SK-N-SH (cell line): Measurements from ENCODE around the gene MIDN. TPM values are rescaled to one million over a fixed set of nuclear protein-coding genes. Genes with fewer than 3 reads are reported as not detected.
A peak's percentile ranks its signal among the peaks of the same experiment; 100 is the strongest.

Experiments
- CTCF ChIA-PET: fragments of 300-600, 350-600 bp; formaldehyde crosslinking; extraction: SDS; loops from one replicate; lab custom pipeline; 2021; lab: Yijun Ruan, JAX
- POLR2A ChIA-PET: fragments of 350-600 bp; sonication (Branson Sonifier 250); formaldehyde crosslinking; extraction: SDS; loops from one replicate; lab custom pipeline; 2020; ENCODE audit warnings: antibody characterized with exemption, inconsistent platforms; lab: Yijun Ruan, JAX
- DNase-seq: peaks from one replicate; pipeline ENCODE4 v3.0.0; 2012
- H2AFZ ChIP-seq: fragments of 200-600 bp; sonication (generic); 2 replicates; pipeline ENCODE4 v1.8.1; 2016; ENCODE audit warnings: antibody characterized with exemption, mild to moderate bottlenecking, low read depth
- H3F3A ChIP-seq: fragments of 200-600 bp; sonication (generic); replicated peaks from 2 replicates; pipeline ENCODE3; 2016; ENCODE audit warnings: antibody characterized with exemption, mild to moderate bottlenecking; ENCODE audit not compliant: insufficient read depth
- H3K27ac ChIP-seq, 2 experiments: fragments of 200-500 bp in 1 of 2; fragments of 200-600 bp in 1 of 2; sonication (Bioruptor generic) in 1 of 2; sonication (generic), shearing (Covaris generic) in 1 of 2; 2 replicates each; pipeline versions ENCODE4 v1.5.1 to v1.6.1; 2014 to 2016; ENCODE audit warnings: low read depth in 2 of 2, inconsistent platforms in 1 of 2, low read length in 1 of 2, mild to moderate bottlenecking in 1 of 2, mixed read lengths in 1 of 2
- H3K27me3 ChIP-seq: fragments of 200-600 bp; sonication (generic), shearing (Covaris generic); 2 replicates; pipeline ENCODE4 v1.6.1; 2016; ENCODE audit warnings: mixed run types; ENCODE audit not compliant: insufficient read depth
- H3K36me3 ChIP-seq, 2 experiments: fragments of 200-500 bp in 1 of 2; fragments of 200-600 bp in 1 of 2; sonication (Bioruptor generic) in 1 of 2; sonication (generic) in 1 of 2; replicated peaks in 1 of 2; 2 replicates each; pipeline versions ENCODE3 to v1.5.1; 2014 to 2016; ENCODE audit warnings: low read length in 1 of 2, mild to moderate bottlenecking in 1 of 2; ENCODE audit not compliant: insufficient read depth in 2 of 2, control insufficient read depth in 1 of 2
- H3K4me1 ChIP-seq, 2 experiments: fragments of 200-500 bp in 1 of 2; fragments of 200-600 bp in 1 of 2; sonication (Bioruptor generic) in 1 of 2; sonication (generic), shearing (Covaris generic) in 1 of 2; 2 replicates each; pipeline versions ENCODE4 v1.5.1 to v1.6.1; 2014 to 2016; ENCODE audit warnings: low read depth in 1 of 2, low read length in 1 of 2, mixed run types in 1 of 2; ENCODE audit not compliant: insufficient read depth in 2 of 2, control insufficient read depth in 1 of 2
- H3K4me2 ChIP-seq: fragments of 200-600 bp; sonication (generic), shearing (Covaris generic); 2 replicates; pipeline ENCODE4 v1.6.1; 2017; ENCODE audit warnings: mixed run types
- H3K4me3 ChIP-seq, 2 experiments: fragments of 200-500 bp in 1 of 2; fragments of 200-600 bp in 1 of 2; sonication (Bioruptor generic) in 1 of 2; sonication (generic), shearing (Covaris generic) in 1 of 2; 2 replicates each; pipeline versions ENCODE4 v1.5.1 to v1.8.1; 2014 to 2016; ENCODE audit warnings: low read depth in 2 of 2, inconsistent platforms in 1 of 2, low read length in 1 of 2, mild to moderate bottlenecking in 1 of 2, mixed read lengths in 1 of 2, moderate library complexity in 1 of 2
- H3K79me2 ChIP-seq: fragments of 200-600 bp; sonication (generic); 2 replicates; pipeline ENCODE4 v1.8.1; 2017; ENCODE audit warnings: mild to moderate bottlenecking; ENCODE audit not compliant: insufficient read depth
- H3K9ac ChIP-seq: fragments of 200-600 bp; sonication (generic); 2 replicates; pipeline ENCODE4 v1.6.1; 2017; ENCODE audit warnings: mixed run types
- H3K9me2 ChIP-seq: fragments of 200-600 bp; sonication (generic); 2 replicates; pipeline ENCODE4 v1.6.1; 2017; ENCODE audit warnings: mixed run types
- H3K9me3 ChIP-seq: fragments of 200-600 bp; sonication (generic); 2 replicates; pipeline ENCODE4 v1.6.1; 2017; ENCODE audit warnings: mixed run types, mild to moderate bottlenecking, moderate library complexity
- H4K20me1 ChIP-seq: fragments of 200-600 bp; sonication (generic); 2 replicates; pipeline ENCODE4 v1.6.1; 2017; ENCODE audit warnings: mild to moderate bottlenecking, mixed run types; ENCODE audit not compliant: insufficient read depth
- ELF1 ChIP-seq: IDR thresholded peaks from 2 replicates; pipeline ENCODE4 v1.4.0; 2012
- EP300 ChIP-seq, 2 experiments: IDR thresholded peaks; 2 replicates each; pipeline versions ENCODE4 v1.4.0 to v1.6.1; 2012; ENCODE audit warnings: borderline replicate concordance in 1 of 2, low read depth in 1 of 2, low read length in 1 of 2
- FOSL2 ChIP-seq: IDR thresholded peaks from 2 replicates; pipeline ENCODE4 v1.4.0; 2012; ENCODE audit warnings: low read depth, mild to moderate bottlenecking, moderate library complexity, borderline replicate concordance
- JUND ChIP-seq: IDR thresholded peaks from 2 replicates; pipeline ENCODE4 v1.4.0; 2012
- NFIC ChIP-seq: IDR thresholded peaks from 2 replicates; pipeline ENCODE4 v1.4.0; 2012; ENCODE audit warnings: borderline replicate concordance
- POLR2AphosphoS5 ChIP-seq: IDR thresholded peaks from 2 replicates; pipeline ENCODE4 v1.6.1; 2012; ENCODE audit warnings: low read depth, low read length
- RXRA ChIP-seq: IDR thresholded peaks from 2 replicates; pipeline ENCODE4 v1.4.0; 2012; ENCODE audit warnings: low read depth, mild to moderate bottlenecking, borderline replicate concordance
- TAF1 ChIP-seq: IDR thresholded peaks from 2 replicates; pipeline ENCODE4 v1.6.1; 2012; ENCODE audit warnings: low read depth, mild to moderate bottlenecking, low read length, moderate library complexity, borderline replicate concordance
- TCF12 ChIP-seq: IDR thresholded peaks from 2 replicates; pipeline ENCODE4 v1.4.0; 2012
- TEAD4 ChIP-seq: IDR thresholded peaks from 2 replicates; pipeline ENCODE4 v1.4.0; 2012; ENCODE audit warnings: mild to moderate bottlenecking, borderline replicate concordance; ENCODE audit not compliant: insufficient read depth
- WGBS: methylation state at CpG from one replicate; pipeline ENCODE4 v1.1.6; 2017; ENCODE audit warnings: low lambda C conversion rate; 5-methylcytosine and 5-hydroxymethylcytosine counted together
- polyA plus RNA-seq, 3 experiments: library from polyadenylated mRNA; depleted of rRNA; stranded (reverse); fragments of >200 nt; gene quantifications; 2 replicates each; pipeline ENCODE4 v1.2.3, GENCODE V29; 2012
- TF ChIP-seq, protein P1 (sequence below): IDR thresholded peaks from 2 replicates; pipeline ENCODE4 v1.4.0; 2012; ENCODE audit warnings: low read depth
- TF ChIP-seq, protein P2 (sequence below): IDR thresholded peaks from 2 replicates; pipeline ENCODE4 v1.6.1; 2012; ENCODE audit warnings: mild to moderate bottlenecking, low read depth, low read length, moderate library complexity
- TF ChIP-seq, protein P3 (sequence below): fragments of 150-350 bp; IDR thresholded peaks from 2 replicates; pipeline ENCODE4 v1.6.1; 2016; ENCODE audit warnings: mild to moderate bottlenecking, low read depth, low read length
- TF ChIP-seq, protein P4 (sequence below): fragments of 150-350 bp; IDR thresholded peaks from 2 replicates; pipeline ENCODE4 v1.6.1; 2017; ENCODE audit warnings: antibody characterized with exemption, low read length, low read depth, borderline replicate concordance

MIDN gene
- polyA plus RNA-seq, 1 of the 3 experiments (the other 2 are of a cell fraction), result 13.9 TPM

DNA sequence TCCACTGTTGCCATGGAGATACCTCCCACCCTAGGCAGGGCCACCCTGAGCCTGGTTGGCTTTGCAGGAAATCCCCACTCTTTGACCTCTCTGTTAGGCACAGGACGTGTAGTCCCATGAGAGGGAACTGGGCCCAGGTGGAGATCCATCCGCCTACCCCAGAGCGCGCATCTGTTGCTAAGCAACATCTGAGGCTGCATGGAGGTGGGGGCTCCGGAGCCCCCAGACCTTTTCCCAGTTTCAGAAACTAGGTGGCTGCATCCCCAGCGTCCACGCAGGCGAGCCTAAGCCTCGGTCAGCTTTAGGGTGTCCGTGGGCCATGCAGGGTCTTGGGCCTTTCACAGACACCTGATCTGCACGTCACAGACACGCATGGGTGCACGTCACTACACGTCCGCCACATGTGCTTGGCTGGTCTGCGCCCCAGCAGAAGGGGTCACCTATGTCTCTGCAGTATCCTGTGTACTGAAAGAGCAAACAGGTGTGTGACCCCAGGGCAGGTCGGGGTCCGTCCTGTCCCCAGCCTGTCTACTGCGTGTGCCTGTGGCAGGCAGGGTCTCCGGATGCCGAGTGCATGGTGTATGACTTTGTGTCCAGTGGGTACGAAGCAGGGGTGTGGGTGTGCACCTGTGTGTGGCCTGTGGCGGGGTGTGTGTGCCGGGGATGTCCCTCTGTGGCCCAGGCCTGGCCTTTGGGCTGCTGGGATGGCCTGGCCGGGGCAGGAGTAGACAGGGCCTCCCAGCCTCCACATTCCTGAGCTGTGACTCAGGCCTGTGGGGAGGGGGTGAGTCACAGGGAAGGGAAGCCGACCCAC lies 16.6 kb downstream of the MIDN start:
- TF ChIP-seq RXRA (peak; percentile 73; the same call in 1 of the 2 replicates), JUND (peak; percentile 95), EP300 (IDR thresholded peaks at IDR 0.05; ENCODE audit: borderline replicate concordance in 1 of 2, low read depth in 1 of 2, low read length in 1 of 2) (peak in 1 of 2 experiments; percentile 39; a peak in 1 of 4 replicates), POLR2AphosphoS5 (no peak), ELF1 (no peak), NFIC (no peak), FOSL2 (peak; percentile 97), TCF12 (peak; percentile 72; the same call in 1 of the 2 replicates), TEAD4 (peak; percentile 79), TAF1 (no peak)
- TF ChIP-seq, protein P1, sequence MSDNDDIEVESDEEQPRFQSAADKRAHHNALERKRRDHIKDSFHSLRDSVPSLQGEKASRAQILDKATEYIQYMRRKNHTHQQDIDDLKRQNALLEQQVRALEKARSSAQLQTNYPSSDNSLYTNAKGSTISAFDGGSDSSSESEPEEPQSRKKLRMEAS, result no peak
- TF ChIP-seq, protein P2, sequence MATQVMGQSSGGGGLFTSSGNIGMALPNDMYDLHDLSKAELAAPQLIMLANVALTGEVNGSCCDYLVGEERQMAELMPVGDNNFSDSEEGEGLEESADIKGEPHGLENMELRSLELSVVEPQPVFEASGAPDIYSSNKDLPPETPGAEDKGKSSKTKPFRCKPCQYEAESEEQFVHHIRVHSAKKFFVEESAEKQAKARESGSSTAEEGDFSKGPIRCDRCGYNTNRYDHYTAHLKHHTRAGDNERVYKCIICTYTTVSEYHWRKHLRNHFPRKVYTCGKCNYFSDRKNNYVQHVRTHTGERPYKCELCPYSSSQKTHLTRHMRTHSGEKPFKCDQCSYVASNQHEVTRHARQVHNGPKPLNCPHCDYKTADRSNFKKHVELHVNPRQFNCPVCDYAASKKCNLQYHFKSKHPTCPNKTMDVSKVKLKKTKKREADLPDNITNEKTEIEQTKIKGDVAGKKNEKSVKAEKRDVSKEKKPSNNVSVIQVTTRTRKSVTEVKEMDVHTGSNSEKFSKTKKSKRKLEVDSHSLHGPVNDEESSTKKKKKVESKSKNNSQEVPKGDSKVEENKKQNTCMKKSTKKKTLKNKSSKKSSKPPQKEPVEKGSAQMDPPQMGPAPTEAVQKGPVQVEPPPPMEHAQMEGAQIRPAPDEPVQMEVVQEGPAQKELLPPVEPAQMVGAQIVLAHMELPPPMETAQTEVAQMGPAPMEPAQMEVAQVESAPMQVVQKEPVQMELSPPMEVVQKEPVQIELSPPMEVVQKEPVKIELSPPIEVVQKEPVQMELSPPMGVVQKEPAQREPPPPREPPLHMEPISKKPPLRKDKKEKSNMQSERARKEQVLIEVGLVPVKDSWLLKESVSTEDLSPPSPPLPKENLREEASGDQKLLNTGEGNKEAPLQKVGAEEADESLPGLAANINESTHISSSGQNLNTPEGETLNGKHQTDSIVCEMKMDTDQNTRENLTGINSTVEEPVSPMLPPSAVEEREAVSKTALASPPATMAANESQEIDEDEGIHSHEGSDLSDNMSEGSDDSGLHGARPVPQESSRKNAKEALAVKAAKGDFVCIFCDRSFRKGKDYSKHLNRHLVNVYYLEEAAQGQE, result no peak
- TF ChIP-seq, protein P3, sequence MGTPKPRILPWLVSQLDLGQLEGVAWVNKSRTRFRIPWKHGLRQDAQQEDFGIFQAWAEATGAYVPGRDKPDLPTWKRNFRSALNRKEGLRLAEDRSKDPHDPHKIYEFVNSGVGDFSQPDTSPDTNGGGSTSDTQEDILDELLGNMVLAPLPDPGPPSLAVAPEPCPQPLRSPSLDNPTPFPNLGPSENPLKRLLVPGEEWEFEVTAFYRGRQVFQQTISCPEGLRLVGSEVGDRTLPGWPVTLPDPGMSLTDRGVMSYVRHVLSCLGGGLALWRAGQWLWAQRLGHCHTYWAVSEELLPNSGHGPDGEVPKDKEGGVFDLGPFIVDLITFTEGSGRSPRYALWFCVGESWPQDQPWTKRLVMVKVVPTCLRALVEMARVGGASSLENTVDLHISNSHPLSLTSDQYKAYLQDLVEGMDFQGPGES, result no peak
- TF ChIP-seq, protein P4, sequence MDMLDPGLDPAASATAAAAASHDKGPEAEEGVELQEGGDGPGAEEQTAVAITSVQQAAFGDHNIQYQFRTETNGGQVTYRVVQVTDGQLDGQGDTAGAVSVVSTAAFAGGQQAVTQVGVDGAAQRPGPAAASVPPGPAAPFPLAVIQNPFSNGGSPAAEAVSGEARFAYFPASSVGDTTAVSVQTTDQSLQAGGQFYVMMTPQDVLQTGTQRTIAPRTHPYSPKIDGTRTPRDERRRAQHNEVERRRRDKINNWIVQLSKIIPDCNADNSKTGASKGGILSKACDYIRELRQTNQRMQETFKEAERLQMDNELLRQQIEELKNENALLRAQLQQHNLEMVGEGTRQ, result no peak
- no peaks in the 10 kb centered on the region for H3K27me3 ChIP-seq
- H3K9me3 ChIP-seq, result no peaks in the 10 kb centered on the region
- DNase-seq, result no peak
- POLR2A ChIA-PET, result interaction anchor here (1.1 to 2.1 kb wide), 2 partner anchors 21 kb away, joined by 3 to 32 read pairs; no protein-coding TSS in a partner anchor
- CTCF ChIA-PET, result interaction anchor here (1.4 to 18.6 kb wide), 5 partner anchors 10 to 344 kb away, joined by 3 to 594 read pairs (median 22); partner anchors contain the start of genes ATP5F1D and MIDN
- H3F3A ChIP-seq, result peaks cover 22% of the 10 kb centered on the region
- peaks cover 5% of the 10 kb centered on the region for H4K20me1 ChIP-seq
- H2AFZ ChIP-seq, result no peak overlapping the region
- peaks cover 24% of the 10 kb centered on the region for H3K79me2 ChIP-seq
- peaks cover 46 to 62% of the 10 kb centered on the region in 2 experiments; a peak in 3 of 4 replicates for H3K4me1 ChIP-seq
- peaks cover 0 to 1% of the 10 kb centered on the region in 2 experiments for H3K36me3 ChIP-seq
- peak overlapping the region; percentile 78 to 87 for H3K27ac ChIP-seq
- H3K4me2 ChIP-seq, result peak overlapping the region; percentile 67; the same call in 1 of the 2 replicates
- no peak overlapping the region for H3K4me3 ChIP-seq
- H3K9me2 ChIP-seq, result no peaks in the 10 kb centered on the region
- WGBS, result 53% methylated on average over 15 of the region's 26 CpGs
- H3K9ac ChIP-seq, result peak overlapping the region; percentile 48; the same call in 1 of the 2 replicates
